Duodenal mucosa (tissue), 2 donors: Measurements from ENCODE around the gene ZDHHC14.
"Not testable (repeated sequence)": the region's sequence is repeated elsewhere in the genome, so short reads cannot be mapped to it uniquely, and the experiment has no call there.

ENCODE experiments used
- H3K27ac ChIP-seq: one replicate; pipeline ENCODE4 v1.7.0; 2013; ENCODE audit warnings: low read depth, low read length
- H3K27me3 ChIP-seq, 2 donors: one replicate each; pipeline ENCODE4 v1.7.0; 2013; ENCODE audit warnings: low read length in 2 of 2, control low read depth in 1 of 2; ENCODE audit not compliant: insufficient read depth in 2 of 2, control insufficient read depth in 1 of 2
- H3K36me3 ChIP-seq, 2 donors: one replicate each; pipeline ENCODE4 v1.7.0; 2013; ENCODE audit warnings: low read length in 2 of 2, control low read depth in 1 of 2; ENCODE audit not compliant: insufficient read depth in 2 of 2, control insufficient read depth in 1 of 2
- H3K4me1 ChIP-seq, 2 donors: one replicate each; pipeline ENCODE4 v1.7.0; 2013; ENCODE audit warnings: low read length in 2 of 2, control low read depth in 1 of 2; ENCODE audit not compliant: insufficient read depth in 2 of 2, control insufficient read depth in 1 of 2
- H3K4me3 ChIP-seq, 2 donors: one replicate each; pipeline ENCODE4 v1.7.0; 2013; ENCODE audit warnings: low read length in 2 of 2, low read depth in 1 of 2
- H3K9ac ChIP-seq, 2 donors: one replicate each; pipeline ENCODE4 v1.7.0; 2013; ENCODE audit warnings: low read length in 2 of 2, low read depth in 1 of 2
- H3K9me3 ChIP-seq, 2 donors: one replicate each; pipeline ENCODE4 v1.7.0; 2013; ENCODE audit warnings: low read length in 2 of 2, control low read depth in 1 of 2; ENCODE audit not compliant: control insufficient read depth in 1 of 2

The ZDHHC14 gene

DNA sequence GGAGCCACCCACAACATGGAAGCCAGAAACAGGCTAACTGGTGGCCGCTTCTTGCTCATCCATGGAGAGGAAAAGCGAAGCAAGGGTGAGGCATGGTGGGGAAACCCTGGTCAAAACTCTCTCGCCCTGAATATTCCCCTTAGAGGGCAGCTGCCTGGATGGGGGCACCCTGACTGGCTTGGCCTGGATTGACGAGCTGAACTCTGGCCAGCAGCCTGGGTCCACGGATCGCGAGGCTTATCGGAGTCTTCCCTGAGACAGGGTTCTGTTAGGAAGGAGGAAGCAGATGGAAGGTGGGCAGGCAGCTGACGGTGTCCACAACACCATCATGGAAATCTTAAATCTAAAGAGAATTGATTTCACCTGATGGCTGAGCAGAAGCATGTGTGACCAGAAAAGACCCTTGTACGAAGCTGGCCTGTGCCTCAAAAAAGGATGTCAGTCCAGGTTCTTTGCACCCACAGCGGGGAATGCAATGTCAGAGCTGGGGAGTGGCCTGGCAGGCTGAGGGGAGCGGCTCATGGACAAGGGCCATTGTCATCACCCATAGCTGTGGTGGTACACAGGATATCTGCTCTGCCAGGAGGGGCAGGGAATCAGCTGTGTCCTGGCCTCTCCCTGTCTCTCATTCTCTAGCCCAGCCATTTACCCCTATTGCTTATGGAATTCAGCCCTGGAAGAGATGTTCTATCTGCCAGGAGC is 332.6 kb downstream of the ZDHHC14 start:
- Histone ChIP-seq H3K36me3 (no peaks in the 10 kb centered on the region), H3K9ac (no peak overlapping the region), H3K27me3 (no peaks in the 10 kb centered on the region), H3K4me1 (peaks cover 9 to 14% of the 10 kb centered on the region in 2 donors), H3K27ac (no peak overlapping the region), H3K4me3 (no peak overlapping the region), H3K9me3 (no peaks in the 10 kb centered on the region)

DNA sequence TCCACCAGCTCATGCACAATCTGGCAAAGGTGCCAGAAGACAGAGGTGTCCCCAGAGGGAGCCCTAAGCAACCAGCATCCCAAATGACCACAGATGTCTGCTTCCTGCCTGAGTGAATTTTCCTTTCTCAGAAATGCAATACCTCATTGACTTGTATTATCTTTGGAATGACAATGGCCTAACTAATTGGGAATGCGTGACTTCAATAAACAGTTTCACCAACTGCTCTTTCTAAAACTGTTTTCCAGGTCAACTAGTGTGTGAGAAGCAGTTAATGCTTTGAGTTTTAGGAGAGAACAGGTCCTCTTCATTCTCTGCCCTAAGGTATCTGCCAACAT is 333.1 kb downstream of the ZDHHC14 start:
- peaks cover 9 to 14% of the 10 kb centered on the region in 2 donors for H3K4me1 ChIP-seq
- H3K27me3 ChIP-seq = no peaks in the 10 kb centered on the region
- H3K27ac ChIP-seq = no peak overlapping the region
- no peak overlapping the region for H3K4me3 ChIP-seq
- H3K9me3 ChIP-seq = no peaks in the 10 kb centered on the region
- no peaks in the 10 kb centered on the region for H3K36me3 ChIP-seq
- H3K9ac ChIP-seq = no peak overlapping the region

DNA sequence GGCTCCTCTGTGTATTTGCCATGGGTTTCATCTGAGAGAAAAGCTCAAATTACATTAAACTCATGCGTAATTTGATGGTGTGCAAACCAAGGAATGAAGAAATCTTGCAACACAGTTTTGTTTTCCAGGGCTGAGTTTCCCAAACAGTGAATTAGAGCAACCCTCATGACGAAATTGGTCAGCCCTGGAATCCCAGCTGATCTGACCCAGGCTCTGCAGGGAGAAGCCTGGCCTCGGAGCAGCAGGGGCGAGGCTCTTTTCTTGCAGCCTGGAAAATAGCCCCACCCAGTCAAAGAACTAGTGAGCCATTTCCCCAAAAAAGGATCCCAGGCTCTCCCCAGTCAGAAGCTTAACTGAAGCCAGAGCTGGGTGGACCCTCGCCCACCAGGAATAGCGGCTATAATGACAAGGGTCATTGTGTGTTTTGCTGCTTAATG is 334.8 kb downstream of the ZDHHC14 start:
- no peaks in the 10 kb centered on the region for H3K27me3 ChIP-seq
- H3K9ac ChIP-seq = no peak overlapping the region
- peaks cover 9 to 14% of the 10 kb centered on the region in 2 donors for H3K4me1 ChIP-seq
- no peaks in the 10 kb centered on the region for H3K9me3 ChIP-seq
- H3K27ac ChIP-seq = no peak overlapping the region
- H3K4me3 ChIP-seq = no peak overlapping the region
- H3K36me3 ChIP-seq = no peaks in the 10 kb centered on the region

DNA sequence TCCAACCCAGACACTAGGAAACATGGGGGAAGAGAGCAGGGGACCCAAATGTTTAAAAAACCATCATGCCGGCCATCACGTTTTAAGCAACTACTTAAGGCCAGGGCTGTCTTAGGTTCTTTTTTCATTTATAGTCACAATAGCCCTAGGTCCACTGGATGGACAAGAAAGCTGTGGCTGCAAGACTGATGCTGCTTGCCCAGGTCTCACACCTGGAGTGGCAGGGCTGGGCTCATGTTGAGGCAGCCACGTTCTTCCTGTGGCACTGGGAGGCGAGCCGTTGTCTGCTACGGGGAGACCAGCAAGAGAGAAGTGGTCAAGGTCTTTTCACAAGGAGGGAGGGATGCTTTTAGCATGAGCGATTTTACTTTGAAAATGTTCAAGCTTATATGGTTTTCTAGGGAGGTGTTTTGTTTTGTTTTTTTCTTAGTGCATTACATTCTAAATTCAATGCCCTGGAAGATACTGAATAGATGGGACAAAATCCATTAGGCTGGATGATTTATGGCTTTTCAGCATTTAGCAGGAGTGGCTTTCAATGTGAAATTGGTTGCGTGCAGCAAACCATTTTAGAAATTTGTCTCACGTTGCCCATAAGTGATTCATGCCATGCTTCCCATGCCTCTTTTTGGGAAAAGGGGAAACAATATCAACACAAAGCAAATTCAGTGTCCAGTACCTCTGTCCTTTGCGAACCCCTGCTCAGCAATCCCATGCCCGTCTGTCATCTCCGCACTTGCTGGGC is 335.4 kb downstream of the ZDHHC14 start:
- peaks cover 9 to 14% of the 10 kb centered on the region in 2 donors for H3K4me1 ChIP-seq
- no peaks in the 10 kb centered on the region for H3K9me3 ChIP-seq
- no peak overlapping the region for H3K27ac ChIP-seq
- H3K4me3 ChIP-seq = no peak overlapping the region
- no peaks in the 10 kb centered on the region for H3K36me3 ChIP-seq
- H3K9ac ChIP-seq = no peak overlapping the region
- H3K27me3 ChIP-seq = no peaks in the 10 kb centered on the region

DNA sequence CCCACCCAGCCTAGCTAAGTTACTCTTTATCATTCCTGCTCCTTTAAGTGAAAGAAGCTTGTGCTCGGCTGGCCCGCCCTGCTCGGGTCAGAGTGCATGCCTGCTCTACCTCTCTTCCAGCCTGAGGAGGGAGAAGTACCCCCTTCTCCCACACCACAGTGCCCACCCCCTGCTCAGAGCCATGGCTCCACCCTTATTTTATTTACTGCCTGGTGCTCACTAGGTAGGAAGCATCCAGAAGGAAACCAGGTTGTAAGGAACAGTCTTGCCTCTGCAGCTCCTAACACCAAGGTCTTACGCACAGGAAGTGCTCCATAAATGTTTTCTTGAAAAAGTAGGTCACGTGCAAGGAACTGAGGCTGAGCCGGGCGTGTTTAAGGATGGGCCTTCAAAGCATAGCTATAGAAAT is 336.4 kb downstream of the ZDHHC14 start:
- Histone ChIP-seq H3K9ac (no peak overlapping the region), H3K27me3 (no peaks in the 10 kb centered on the region), H3K4me1 (peaks cover 9 to 14% of the 10 kb centered on the region in 2 donors), H3K36me3 (no peaks in the 10 kb centered on the region), H3K27ac (no peak overlapping the region), H3K9me3 (no peaks in the 10 kb centered on the region), H3K4me3 (no peak overlapping the region)

DNA sequence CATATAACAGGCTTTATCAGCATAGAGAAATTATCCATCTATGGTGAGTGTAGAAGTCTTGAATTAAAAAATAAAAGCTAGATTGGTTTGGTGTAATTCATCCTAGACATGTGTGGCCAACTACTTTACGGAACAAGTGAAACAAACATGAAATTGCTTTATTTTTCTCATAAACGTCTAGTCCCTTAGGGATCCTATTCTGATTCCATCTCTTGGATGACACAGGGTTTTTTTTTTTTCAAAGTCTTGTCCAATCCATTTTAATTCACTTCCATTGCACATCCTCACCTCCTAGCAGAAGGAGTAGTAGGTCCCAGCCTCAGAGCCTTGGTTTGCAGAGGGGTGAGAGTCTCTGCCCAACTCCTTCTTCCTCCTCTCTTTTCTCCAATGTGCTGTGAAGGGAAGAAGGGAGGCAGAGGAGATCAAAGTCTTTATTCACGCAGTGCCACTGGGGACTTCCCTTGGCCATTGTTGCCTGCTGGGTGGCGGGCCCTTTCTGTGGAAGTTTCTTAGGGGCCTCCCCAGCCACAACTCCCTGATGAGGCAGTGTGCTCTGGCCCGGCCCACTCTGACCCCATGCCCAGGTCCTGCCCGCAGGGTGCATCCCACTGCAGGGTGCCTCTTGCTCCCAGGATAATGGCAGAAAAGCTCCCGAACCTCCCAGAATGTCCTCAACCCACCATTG is 337.7 kb downstream of the ZDHHC14 start:
- Histone ChIP-seq H3K27ac (no peak overlapping the region), H3K4me1 (peaks cover 9 to 14% of the 10 kb centered on the region in 2 donors), H3K36me3 (no peaks in the 10 kb centered on the region), H3K27me3 (no peaks in the 10 kb centered on the region), H3K9ac (no peak overlapping the region), H3K4me3 (no peak overlapping the region), H3K9me3 (no peaks in the 10 kb centered on the region)

DNA sequence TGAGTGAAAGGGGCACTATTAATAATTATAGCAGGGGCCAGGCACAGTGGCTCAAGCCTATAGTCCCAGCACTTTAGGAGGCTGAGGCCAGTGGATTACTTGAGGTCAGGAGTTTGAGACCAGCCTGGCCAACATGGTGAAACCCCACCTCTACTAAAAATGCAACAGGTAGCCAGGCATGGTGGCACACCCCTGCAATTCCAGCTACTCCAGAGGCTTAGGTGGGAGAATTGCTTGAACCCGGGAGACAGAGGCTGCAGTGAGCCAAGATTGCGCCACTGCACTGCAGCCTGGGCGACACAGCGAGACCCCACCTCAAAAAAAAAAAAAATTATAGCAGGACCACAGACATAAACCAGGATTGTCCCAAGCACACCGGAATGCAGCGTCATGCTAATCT is 340.0 kb downstream of the ZDHHC14 start:
- peaks cover 5 to 12% of the 10 kb centered on the region in 2 donors for H3K4me1 ChIP-seq
- not testable (repeated sequence) for H3K9me3 ChIP-seq, H3K36me3 ChIP-seq, H3K27me3 ChIP-seq, H3K27ac ChIP-seq, H3K4me3 ChIP-seq, H3K9ac ChIP-seq

DNA sequence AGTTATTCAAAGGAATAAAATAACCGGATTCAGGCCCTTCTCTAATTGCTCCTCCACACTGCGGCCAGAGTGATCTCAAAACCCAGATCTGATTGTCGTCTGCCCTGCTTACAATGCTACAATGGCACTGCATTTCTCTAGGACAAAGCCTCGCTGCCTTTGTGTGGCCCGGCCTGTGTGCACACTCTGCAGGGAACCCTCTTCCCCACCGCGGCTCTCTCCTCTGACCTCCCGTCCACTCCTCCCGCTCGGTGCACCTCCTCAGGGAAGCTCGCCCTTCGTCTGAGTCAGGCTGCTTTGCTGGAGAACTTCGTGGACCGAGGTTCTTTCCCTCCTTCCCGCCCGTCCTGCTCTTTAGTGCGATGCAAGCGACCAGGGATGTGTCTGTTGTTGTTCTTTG is 340.4 kb downstream of the ZDHHC14 start:
- Histone ChIP-seq H3K36me3 (no peaks in the 10 kb centered on the region), H3K27ac (no peak overlapping the region), H3K27me3 (no peaks in the 10 kb centered on the region), H3K4me1 (peaks cover 3 to 8% of the 10 kb centered on the region in 2 donors), H3K9me3 (no peaks in the 10 kb centered on the region), H3K9ac (no peak overlapping the region), H3K4me3 (no peak overlapping the region)

DNA sequence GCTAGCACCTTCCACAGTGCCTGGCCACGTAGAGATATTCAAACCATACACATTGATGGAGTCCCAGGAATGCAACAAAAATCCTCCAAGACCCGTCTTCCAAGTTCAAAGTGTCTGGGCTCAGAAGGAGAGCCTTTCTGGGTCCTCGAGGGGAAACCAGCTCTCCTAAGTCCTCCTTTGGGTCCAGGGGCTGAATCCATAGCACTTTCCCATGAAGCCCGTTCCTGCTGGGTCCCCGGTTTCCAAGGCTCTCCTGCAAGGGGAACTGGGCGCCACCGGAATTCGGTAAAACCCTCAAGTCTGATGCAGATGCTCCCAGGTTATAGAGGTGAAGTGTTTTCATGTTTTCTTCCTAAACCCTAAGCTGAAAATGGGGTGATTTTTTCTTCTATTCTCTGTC is 340.8 kb downstream of the ZDHHC14 start:
- Histone ChIP-seq H3K4me3 (no peak overlapping the region), H3K9ac (no peak overlapping the region)

DNA sequence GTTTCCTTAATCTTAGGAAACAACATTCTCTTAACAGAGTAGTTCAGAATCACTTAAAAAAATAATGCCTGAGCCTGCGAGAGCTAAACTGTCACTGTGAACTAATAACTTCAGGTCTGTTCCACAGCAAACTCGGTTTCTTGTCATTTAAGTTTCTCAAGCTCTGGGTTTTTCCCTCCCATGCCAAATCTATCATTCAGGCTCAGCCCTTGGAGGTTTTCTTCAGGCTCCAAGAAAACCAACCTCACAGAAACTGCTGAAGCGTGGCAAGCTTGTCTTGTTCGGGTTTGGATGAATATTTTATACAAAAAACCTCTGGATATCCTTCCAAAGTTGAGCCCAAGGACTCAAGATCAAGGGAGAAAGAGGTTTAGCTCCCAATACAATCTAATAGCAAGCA is 342.4 kb downstream of the ZDHHC14 start:
- Histone ChIP-seq H3K36me3 (no peaks in the 10 kb centered on the region), H3K4me3 (no peak overlapping the region), H3K27ac (no peak overlapping the region), H3K9ac (no peak overlapping the region), H3K27me3 (no peaks in the 10 kb centered on the region), H3K4me1 (peaks cover 0 to 6% of the 10 kb centered on the region in 2 donors), H3K9me3 (no peaks in the 10 kb centered on the region)

More for the DNA sequence above, 340.8 kb downstream of the ZDHHC14 start:
- Histone ChIP-seq H3K9me3 (no peaks in the 10 kb centered on the region), H3K4me1 (peaks cover 3 to 6% of the 10 kb centered on the region in 2 donors), H3K27ac (no peak overlapping the region), H3K36me3 (no peaks in the 10 kb centered on the region), H3K27me3 (no peaks in the 10 kb centered on the region)
